ENCODE results near the gene JPH4.

Gene JPH4

DNA sequence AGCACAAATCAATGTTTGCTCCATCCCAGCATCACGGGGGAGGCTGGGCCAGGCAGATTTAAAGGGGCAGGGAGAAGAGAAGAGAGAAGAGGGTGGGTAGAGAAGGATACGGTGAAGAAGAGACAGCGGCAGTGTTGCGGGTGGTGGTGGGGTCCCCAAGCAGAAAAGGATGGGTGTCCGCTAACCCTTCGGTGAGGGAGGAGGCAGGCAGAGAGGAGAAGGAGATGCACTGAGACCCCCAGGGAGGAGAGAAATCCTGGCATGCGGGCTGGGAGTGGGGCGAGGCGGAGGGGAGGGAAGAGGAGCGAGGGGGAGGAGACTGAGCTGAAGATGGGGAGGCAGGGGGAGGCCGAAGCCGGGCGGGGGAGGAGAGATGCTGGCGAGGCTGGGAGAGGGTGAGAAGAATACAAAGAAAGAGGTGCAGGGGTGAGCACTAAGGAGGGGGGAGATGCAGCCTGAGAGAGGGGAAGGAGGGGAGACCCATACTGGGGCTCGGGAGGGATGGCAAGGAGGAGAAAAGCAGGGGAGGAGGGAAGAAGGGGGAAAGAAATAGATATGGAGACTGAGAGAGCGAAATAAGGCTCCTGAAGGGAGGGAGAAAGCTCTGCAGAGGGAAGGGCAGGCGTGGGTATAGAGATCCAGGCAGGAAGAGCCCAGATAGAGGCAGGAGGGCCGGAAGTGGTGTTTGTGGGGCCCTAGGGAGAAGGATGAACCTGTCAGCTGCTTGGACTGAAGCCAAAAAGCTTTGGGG is at the start of gene JPH4:
TSS of gene JPH4 (minus strand) at position 231 of the 751 bp plus-strand sequence. CDS start 1,337 bp downstream, outside the sequence.
- peaks cover 53 to 66% of the 10 kb centered on the region in 2 donors for H3K27me3 Mint-ChIP-seq
- H3K27ac Mint-ChIP-seq = no peak within 1 kb of the TSS
- no peaks in the 10 kb centered on the region for H3K9me3 Mint-ChIP-seq
- H3K4me3 Mint-ChIP-seq = peak within 1 kb of the TSS; percentile 60 to 69
- ATAC-seq (replicated peaks) (no peak), DNase-seq (no peak)
- H3K36me3 Mint-ChIP-seq = peaks cover 0 to 7% of the 10 kb centered on the region in 2 donors
- H3K4me1 Mint-ChIP-seq = peaks cover 17 to 27% of the 10 kb centered on the region in 2 donors

DNA sequence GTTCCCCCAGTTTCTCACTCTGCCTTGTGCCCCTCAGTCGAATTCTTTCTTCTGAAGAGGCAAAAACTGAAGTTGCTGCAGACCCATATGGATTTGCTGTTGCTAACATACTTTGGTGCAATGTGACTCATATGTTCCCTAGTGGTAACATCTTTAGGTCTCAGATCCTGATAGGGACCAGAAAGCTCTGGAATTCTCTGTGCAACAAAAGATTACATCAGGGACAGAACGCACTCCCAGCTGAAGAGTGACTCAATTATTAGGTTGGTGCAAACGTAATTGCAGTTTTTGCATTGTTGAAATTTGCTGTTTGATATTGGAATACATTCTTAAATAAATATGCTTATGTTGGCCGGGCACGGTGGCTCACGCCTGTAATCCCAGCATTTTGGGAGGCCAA is 49.4 kb upstream of the JPH4 start:
- ATAC-seq (replicated peaks) (no peak), DNase-seq (no peak)
- H3K27ac Mint-ChIP-seq = no peak overlapping the region
- H3K4me3 Mint-ChIP-seq = no peak overlapping the region
- H3K27me3 Mint-ChIP-seq = peaks cover 25 to 26% of the 10 kb centered on the region in 2 donors
- H3K9me3 Mint-ChIP-seq = peaks cover 0 to 9% of the 10 kb centered on the region in 2 donors
- peaks cover 3 to 7% of the 10 kb centered on the region in 2 donors for H3K4me1 Mint-ChIP-seq
- no peaks in the 10 kb centered on the region for H3K36me3 Mint-ChIP-seq

DNA sequence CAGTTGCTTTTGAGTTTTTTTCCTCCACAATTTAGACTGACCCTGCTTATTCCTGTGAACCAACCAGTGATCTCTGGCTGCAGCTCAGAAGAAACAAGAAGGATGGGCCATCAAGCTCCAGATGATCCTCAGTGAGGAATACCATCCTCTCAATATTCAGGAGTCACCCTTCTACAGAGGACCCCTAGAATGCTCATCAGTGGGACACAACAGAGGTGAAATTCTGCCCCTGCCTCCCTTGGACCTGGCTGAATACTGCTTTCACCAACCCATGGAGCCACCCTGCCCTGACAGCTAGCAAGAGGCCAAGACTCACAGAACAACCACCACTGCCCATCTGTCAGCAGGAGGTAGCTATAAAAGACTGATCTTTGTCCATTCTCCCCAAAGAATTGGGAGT is 48.4 kb upstream of the JPH4 start:
- H3K4me3 Mint-ChIP-seq = no peak overlapping the region
- no peaks in the 10 kb centered on the region for H3K36me3 Mint-ChIP-seq
- H3K4me1 Mint-ChIP-seq = peaks cover under 1 to 2% of the 10 kb centered on the region in 2 donors
- no peak overlapping the region for H3K27ac Mint-ChIP-seq
- peaks cover 0 to 9% of the 10 kb centered on the region in 2 donors for H3K9me3 Mint-ChIP-seq
- DNase-seq (no peak), ATAC-seq (replicated peaks) (no peak)
- H3K27me3 Mint-ChIP-seq = peaks cover 31 to 36% of the 10 kb centered on the region in 2 donors

DNA sequence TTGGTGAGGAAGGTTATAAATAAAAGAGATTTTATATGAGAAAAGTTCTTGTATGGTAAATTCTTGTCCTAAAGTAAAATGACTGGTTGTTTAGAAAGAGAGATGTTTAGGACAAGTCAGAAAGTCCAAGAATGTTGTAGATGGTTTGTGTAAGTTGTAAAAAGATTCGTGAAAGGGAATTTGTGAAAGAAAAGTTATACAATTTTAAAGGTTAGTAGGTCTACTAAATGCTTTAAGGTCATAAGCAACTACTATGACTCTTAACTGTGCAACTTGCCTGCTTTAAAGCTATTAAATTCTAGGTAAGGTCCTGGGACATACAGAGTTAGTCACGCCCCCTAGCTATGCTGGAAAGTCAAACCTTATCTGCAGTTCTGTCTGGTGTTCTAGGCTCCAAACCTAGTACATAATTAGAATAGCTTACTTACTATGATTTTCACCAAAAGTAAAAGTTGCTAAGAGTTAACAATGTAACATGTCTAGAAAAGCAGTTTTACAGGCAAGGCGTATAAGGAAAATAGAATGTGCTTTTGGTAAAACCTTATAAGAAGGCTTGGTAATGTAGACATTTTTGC is 46.3 kb upstream of the JPH4 start:
- no peak overlapping the region for H3K4me3 Mint-ChIP-seq
- no peaks in the 10 kb centered on the region for H3K4me1 Mint-ChIP-seq
- peaks cover 0 to 9% of the 10 kb centered on the region in 2 donors for H3K9me3 Mint-ChIP-seq
- no peak for ATAC-seq (replicated peaks)
- no peak overlapping the region for H3K27ac Mint-ChIP-seq
- H3K36me3 Mint-ChIP-seq = no peaks in the 10 kb centered on the region
- DNase-seq = no peak
- peaks cover 35 to 46% of the 10 kb centered on the region in 2 donors for H3K27me3 Mint-ChIP-seq

DNA sequence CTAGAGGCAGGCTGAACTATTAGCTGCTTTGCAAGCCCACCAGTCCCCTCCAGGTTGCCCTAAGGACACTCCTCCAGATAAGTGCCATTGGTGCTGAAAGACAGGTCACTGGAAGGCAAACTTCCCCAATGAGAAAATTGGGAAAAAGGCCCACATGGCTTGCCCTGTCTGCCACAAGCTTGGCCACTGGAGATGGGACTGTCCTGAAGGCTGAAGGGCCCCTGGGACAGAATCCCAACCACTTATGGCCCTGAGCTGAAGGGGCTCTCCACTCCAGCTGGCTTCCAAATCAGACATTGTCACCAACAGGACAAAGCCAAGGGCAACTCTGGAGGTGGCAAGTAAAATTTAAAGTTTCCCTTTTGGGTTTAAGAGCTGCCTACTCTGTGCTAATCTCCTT is 45.4 kb upstream of the JPH4 start:
- DNase-seq (no peak), ATAC-seq (replicated peaks) (no peak)
- Mint-ChIP-seq H3K9me3 (peaks cover 0 to 9% of the 10 kb centered on the region in 2 donors), H3K4me3 (no peak overlapping the region), H3K27ac (no peak overlapping the region), H3K27me3 (peaks cover 38 to 47% of the 10 kb centered on the region in 2 donors), H3K36me3 (no peaks in the 10 kb centered on the region), H3K4me1 (peaks cover 0 to 4% of the 10 kb centered on the region in 2 donors)

DNA sequence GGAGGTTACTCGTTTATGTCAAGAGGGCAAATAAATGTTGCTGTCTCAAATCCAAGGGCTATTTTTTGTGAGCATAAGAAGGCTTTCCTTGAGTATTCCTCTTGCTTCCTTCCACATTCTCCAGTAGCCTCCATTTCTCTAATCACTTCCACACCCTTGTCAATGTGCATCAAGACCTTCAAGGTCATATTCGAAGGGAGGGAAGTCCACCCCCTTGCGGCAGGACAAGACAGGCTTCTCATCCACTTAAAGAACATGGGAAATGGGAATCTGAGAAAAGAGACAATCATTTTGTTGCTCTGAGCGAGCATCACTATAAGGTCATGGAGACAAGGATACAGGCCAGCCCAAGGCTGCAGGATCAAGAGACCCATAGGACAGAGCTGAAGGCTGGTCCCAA is 44.4 kb upstream of the JPH4 start:
- H3K4me1 Mint-ChIP-seq = peaks cover 3 to 11% of the 10 kb centered on the region in 2 donors
- ATAC-seq (replicated peaks) (no peak), DNase-seq (no peak)
- no peaks in the 10 kb centered on the region for H3K36me3 Mint-ChIP-seq
- H3K27me3 Mint-ChIP-seq = peaks cover 42 to 47% of the 10 kb centered on the region in 2 donors
- no peak overlapping the region for H3K4me3 Mint-ChIP-seq
- H3K9me3 Mint-ChIP-seq = peaks cover 0 to 9% of the 10 kb centered on the region in 2 donors
- H3K27ac Mint-ChIP-seq = no peak overlapping the region

DNA sequence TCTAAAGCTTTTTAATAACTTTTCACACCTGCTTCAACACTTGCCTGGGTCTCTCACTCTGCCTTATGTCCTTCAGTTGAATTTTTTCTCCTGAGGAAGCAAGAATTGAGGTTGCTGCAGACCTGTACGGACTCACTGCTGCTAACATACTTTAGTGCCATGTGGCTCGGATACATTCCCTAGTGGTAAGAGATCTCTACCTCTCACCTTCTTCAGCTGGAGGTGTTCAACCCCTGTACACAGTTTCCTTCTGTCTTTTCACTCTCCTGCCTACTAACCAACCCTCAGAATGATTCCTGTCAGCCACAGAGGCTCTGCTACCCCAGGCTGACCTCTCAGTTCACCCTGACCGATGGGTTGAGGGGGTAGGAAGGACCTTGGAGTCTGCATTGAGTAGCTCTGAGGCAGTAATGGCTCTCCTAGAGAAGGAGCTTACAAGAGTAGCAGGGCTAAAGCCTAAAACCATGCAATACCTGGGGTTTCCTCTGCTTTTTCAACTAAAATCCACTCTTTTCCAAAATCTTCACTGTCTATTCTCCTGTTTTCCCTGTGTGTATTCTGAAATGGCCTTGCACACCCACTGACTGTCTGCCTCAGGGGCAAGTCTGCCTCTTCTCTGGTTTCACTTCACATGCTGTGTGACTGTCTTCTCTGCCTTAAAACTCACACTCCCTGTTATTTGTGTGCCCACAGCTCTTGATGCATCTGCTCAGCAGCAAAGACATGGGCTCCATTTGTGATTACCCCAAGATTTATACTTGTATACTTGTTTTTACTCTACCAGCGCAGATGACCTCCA is 43.5 kb upstream of the JPH4 start:
- H3K4me3 Mint-ChIP-seq = no peak overlapping the region
- ATAC-seq (replicated peaks) (no peak), DNase-seq (no peak)
- peaks cover 3 to 11% of the 10 kb centered on the region in 2 donors for H3K4me1 Mint-ChIP-seq
- H3K27ac Mint-ChIP-seq = no peak overlapping the region
- no peaks in the 10 kb centered on the region for H3K36me3 Mint-ChIP-seq
- H3K9me3 Mint-ChIP-seq = peaks cover 0 to 9% of the 10 kb centered on the region in 2 donors
- H3K27me3 Mint-ChIP-seq = peaks cover 37 to 39% of the 10 kb centered on the region in 2 donors

DNA sequence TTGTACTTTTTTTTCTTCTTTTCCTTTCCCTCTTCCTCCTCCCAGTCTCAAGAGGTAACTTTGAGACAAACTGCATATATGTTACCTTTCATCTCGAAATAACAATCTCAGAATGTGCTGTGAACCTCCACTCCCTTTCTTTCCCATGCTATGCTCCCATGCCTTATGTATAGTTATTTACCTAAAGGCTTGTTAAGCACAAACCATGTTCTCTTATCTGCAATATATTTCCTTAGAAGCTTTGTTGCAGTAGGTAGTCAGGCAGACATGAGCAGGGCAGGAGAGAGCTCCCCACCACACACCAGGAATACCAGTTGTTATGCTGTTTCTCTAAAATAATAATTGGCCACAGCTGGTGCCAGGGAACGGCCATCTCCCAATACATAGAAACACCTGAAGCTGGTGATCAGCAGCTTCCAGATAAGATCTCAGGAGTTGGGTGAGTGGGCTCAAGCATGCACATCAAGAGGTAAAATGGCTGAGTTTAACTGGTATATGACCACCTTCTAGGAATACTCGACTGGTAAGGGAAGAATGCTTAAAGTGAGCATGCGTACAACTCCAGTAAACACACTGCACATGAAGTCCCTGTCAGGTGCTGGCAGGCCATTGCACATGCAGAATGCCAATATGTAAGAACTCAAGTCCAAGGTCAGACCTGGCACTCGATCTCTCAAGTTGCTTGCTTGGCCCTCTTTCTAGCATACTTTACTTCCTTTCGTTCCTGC is 42.8 kb upstream of the JPH4 start:
- no peak overlapping the region for H3K4me3 Mint-ChIP-seq

DNA sequence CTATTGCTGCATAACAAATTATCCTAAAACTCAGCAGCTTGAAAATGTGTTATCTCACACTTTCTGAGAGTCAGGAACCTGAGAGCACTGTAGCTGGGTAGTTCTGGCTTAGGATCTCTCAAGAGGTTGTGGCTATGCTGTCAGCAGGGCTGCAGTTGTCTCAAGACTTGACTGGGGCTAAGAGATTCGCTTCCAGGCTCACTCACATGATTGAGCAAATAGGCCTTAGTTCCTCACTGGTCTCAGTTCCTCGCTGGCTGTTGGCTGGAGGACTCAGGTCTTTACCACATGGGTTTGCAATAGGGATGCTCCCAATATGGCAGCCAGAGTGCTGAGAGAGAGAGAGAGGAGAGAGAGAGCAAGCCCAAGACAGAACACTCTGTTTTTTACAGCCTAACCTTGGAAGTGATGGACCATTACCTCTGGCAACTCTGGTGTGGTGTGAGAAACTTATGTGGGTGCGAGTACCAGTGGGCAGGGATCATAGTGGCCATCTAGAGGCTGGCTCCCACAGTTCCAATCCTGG is 41.6 kb upstream of the JPH4 start:
- H3K27me3 Mint-ChIP-seq = peaks cover 34 to 35% of the 10 kb centered on the region in 2 donors
- no peak overlapping the region for H3K27ac Mint-ChIP-seq
- H3K4me1 Mint-ChIP-seq = peaks cover 3 to 11% of the 10 kb centered on the region in 2 donors
- DNase-seq (no peak), ATAC-seq (replicated peaks) (peak in 1 of 2 donors; percentile 23)
- no peak overlapping the region for H3K4me3 Mint-ChIP-seq
- H3K36me3 Mint-ChIP-seq = no peaks in the 10 kb centered on the region
- H3K9me3 Mint-ChIP-seq = peaks cover 0 to 9% of the 10 kb centered on the region in 2 donors

More for the DNA sequence above, 42.8 kb upstream of the JPH4 start:
- H3K27me3 Mint-ChIP-seq = peaks cover 34 to 35% of the 10 kb centered on the region in 2 donors
- no peak for ATAC-seq (replicated peaks)
- H3K4me1 Mint-ChIP-seq = peaks cover 3 to 11% of the 10 kb centered on the region in 2 donors
- peaks cover 0 to 9% of the 10 kb centered on the region in 2 donors for H3K9me3 Mint-ChIP-seq
- no peak overlapping the region for H3K27ac Mint-ChIP-seq
- no peak for DNase-seq
- H3K36me3 Mint-ChIP-seq = no peaks in the 10 kb centered on the region

DNA sequence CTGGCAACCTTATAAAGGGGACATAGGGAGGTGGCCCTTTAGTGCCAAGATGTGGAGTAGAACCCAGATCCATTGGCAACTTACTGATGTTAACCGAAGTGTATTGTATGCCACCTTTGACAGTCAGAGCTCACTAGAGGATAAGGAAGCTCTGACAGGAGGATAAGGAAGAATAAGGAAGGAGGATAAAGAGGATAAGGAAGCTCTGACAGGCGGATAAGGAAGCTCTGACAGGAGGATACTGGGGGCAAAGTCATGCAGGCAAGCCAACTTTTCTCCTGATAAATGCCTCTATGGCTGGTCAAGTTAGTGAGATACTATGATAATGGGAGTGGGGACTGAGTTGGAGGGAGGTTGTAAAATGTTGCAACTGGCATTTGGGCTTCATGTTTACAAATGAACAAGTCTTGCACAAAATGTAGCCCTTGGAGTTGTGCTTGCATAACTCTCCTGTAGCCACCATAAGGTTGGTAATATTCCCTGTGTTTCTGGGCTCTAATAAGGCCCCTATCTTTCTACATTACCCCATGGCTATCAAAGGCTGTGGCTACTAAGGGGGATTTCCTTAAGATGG is 39.9 kb upstream of the JPH4 start:
- DNase-seq (no peak), ATAC-seq (replicated peaks) (peak in 1 of 2 donors; percentile 27)
- no peak overlapping the region for H3K4me3 Mint-ChIP-seq
- no peaks in the 10 kb centered on the region for H3K9me3 Mint-ChIP-seq
- peaks cover 44 to 48% of the 10 kb centered on the region in 2 donors for H3K27me3 Mint-ChIP-seq
- no peak overlapping the region for H3K27ac Mint-ChIP-seq
- peaks cover 3 to 11% of the 10 kb centered on the region in 2 donors for H3K4me1 Mint-ChIP-seq
- H3K36me3 Mint-ChIP-seq = no peaks in the 10 kb centered on the region

DNA sequence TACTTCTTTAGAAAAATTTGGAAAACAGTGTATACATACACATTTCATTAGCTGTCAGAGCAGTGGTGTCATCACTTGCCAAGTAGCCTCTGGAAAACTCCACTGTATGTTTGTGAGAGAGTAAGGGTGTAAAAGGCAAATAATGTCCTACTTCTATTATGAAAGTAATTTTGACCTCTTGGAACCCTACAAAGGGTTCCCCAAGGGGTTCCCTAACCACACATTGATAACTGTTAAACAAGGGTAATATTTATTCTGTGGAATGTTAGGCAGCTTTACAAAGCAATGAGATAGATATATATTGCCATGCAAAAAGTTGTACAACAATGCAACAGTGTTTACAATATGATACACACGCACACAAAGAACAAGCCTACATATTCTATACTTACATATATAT is 38.9 kb upstream of the JPH4 start:
- Mint-ChIP-seq H3K4me1 (peaks cover 3 to 11% of the 10 kb centered on the region in 2 donors), H3K27ac (no peak overlapping the region), H3K4me3 (no peak overlapping the region), H3K9me3 (no peaks in the 10 kb centered on the region), H3K27me3 (peaks cover 39 to 41% of the 10 kb centered on the region in 2 donors), H3K36me3 (no peaks in the 10 kb centered on the region)
- ATAC-seq (replicated peaks) (no peak), DNase-seq (no peak)

DNA sequence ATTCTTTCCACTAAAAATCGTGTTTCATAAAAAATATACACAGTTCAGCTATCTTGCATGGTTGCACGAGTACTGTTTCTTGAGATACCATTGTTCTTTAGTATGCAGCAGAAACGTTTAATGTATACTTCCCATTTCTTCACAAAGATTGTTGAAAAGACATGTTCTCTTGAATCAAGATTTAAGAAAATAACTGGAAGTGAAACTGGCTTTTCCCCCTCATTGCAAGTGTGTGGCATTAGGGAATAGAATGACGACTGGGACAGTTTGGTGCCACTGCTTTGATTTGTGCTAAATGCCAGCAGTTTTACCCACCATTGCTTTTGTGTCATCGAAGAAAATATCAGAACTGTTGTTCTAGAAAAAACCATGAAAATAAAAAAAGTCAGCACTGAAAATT is 37.3 kb upstream of the JPH4 start:
- no peak for DNase-seq
- H3K36me3 Mint-ChIP-seq = no peaks in the 10 kb centered on the region
- peak in 1 of 2 donors; percentile 18 for ATAC-seq (replicated peaks)
- no peak overlapping the region for H3K4me3 Mint-ChIP-seq
- H3K27me3 Mint-ChIP-seq = peaks cover 33 to 34% of the 10 kb centered on the region in 2 donors
- no peak overlapping the region for H3K27ac Mint-ChIP-seq
- H3K4me1 Mint-ChIP-seq = peaks cover 3 to 11% of the 10 kb centered on the region in 2 donors
- H3K9me3 Mint-ChIP-seq = no peaks in the 10 kb centered on the region

DNA sequence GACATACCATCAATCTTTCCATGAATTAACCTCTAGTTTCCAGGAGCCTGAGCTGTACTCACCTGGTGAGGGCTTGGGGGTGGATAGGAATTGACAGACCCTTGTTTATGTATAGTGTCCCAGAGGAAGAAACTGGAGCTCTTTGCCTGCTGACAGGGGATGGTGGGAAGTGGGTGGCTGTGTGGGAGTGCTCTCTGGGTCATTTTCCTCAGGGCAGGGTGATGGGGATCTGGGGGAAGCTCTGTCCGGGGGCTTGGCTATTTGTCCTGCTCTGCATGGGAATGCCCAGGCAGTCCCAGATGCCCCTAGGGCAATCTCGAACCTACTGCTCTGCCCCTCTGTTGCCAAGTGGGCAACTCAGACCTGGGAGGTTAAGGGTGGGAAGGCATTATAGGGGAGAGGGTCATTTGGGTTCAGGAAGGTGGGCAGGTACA is 35.8 kb upstream of the JPH4 start:
- Mint-ChIP-seq H3K4me1 (peaks cover 3 to 11% of the 10 kb centered on the region in 2 donors), H3K27ac (no peak overlapping the region), H3K4me3 (no peak overlapping the region), H3K27me3 (peaks cover 21 to 25% of the 10 kb centered on the region in 2 donors), H3K36me3 (no peaks in the 10 kb centered on the region), H3K9me3 (no peaks in the 10 kb centered on the region)
- no peak for DNase-seq
- no peak for ATAC-seq (replicated peaks)
